HepG2 (cell line): ENCODE data around the gene CEACAM16. TPM values are rescaled to one million over a fixed set of nuclear protein-coding genes. Genes with fewer than 3 reads are reported as not detected.

ENCODE experiments used
- ATF4 ChIP-seq, 2 experiments: fragments of 450-650 bp in 1 of 2; sonication (generic) in 1 of 2; formaldehyde crosslinking; IDR thresholded peaks; 2 replicates each; pipeline versions ENCODE4 v1.5.0 to v1.8.0; 2020 to 2022; ENCODE audit warnings: mild to moderate bottlenecking in 1 of 2, missing genetic modification reagents in 1 of 2
- KDM5B ChIP-seq: sonication (generic); formaldehyde crosslinking; IDR thresholded peaks from 2 replicates; pipeline ENCODE4 v1.4.0; 2020; ENCODE audit warnings: missing genetic modification reagents, mild to moderate bottlenecking, borderline replicate concordance
- MEIS1 ChIP-seq: sonication (generic); formaldehyde crosslinking; IDR thresholded peaks from 2 replicates; pipeline ENCODE4 v1.9.0; 2021; ENCODE audit warnings: mild to moderate bottlenecking, missing genetic modification reagents, moderate library complexity, borderline replicate concordance
- STAT5B ChIP-seq: sonication (generic); formaldehyde crosslinking; IDR thresholded peaks from 2 replicates; pipeline ENCODE4 v1.4.0; 2020; ENCODE audit warnings: missing genetic modification reagents
- ZFP41 ChIP-seq: sonication (generic); formaldehyde crosslinking; IDR thresholded peaks from 2 replicates; pipeline ENCODE4 v1.4.0; 2020; ENCODE audit warnings: mild to moderate bottlenecking, missing genetic modification reagents, borderline replicate concordance
- ZFP91 ChIP-seq: sonication (generic); formaldehyde crosslinking; IDR thresholded peaks from 2 replicates; pipeline ENCODE4 v1.9.0; 2022; ENCODE audit warnings: missing genetic modification reagents, mild to moderate bottlenecking, borderline replicate concordance
- ZNF232 ChIP-seq: sonication (generic); formaldehyde crosslinking; IDR thresholded peaks from 2 replicates; pipeline ENCODE4 v1.4.0; 2020; ENCODE audit warnings: missing genetic modification reagents, borderline replicate concordance
- ZNF607 ChIP-seq: sonication (generic); formaldehyde crosslinking; IDR thresholded peaks from 2 replicates; pipeline ENCODE4 v1.5.1; 2020; ENCODE audit warnings: missing genetic modification reagents, mild to moderate bottlenecking, borderline replicate concordance
- ZNF674 ChIP-seq: sonication (generic); formaldehyde crosslinking; IDR thresholded peaks from 2 replicates; pipeline ENCODE4 v1.5.0; 2020; ENCODE audit warnings: low read depth, mild to moderate bottlenecking, missing genetic modification reagents
- ZNF761 ChIP-seq: sonication (generic); formaldehyde crosslinking; conservative IDR thresholded peaks from 2 replicates; pipeline ENCODE4 v1.4.0; 2020; ENCODE audit warnings: mild to moderate bottlenecking, missing genetic modification reagents
- polyA plus RNA-seq, 8 experiments: library from polyadenylated mRNA; depleted of rRNA in 3 of 8; stranded (reverse) in 7 of 8; unstranded in 1 of 8; fragments of >200 nt; fragmentation: Illumina TruSeq in 4 of 8; extraction: Trizol in 4 of 8; gene quantifications; 2 replicates each; pipeline versions ENCODE4 v1.2.1 to v1.2.3, GENCODE V29; 2011 to 2016; ENCODE audit warnings: low read depth in 4 of 8, missing spikeins in 1 of 8, mixed read lengths in 1 of 8; ENCODE audit not compliant: insufficient read depth in 1 of 8
- total RNA-seq, 5 experiments: library from RNA; depleted of rRNA; stranded (reverse); fragments of >200 nt; fragmentation: Illumina TruSeq; extraction: Trizol; gene quantifications; 2 replicates each; pipeline ENCODE4 v1.2.3, GENCODE V29; 2016; ENCODE audit warnings: low read depth in 1 of 5
- TF ChIP-seq, protein P1 (sequence below): sonication (generic); formaldehyde crosslinking; IDR thresholded peaks from 2 replicates; pipeline ENCODE4 v1.8.0; 2022; ENCODE audit warnings: missing genetic modification reagents, mild to moderate bottlenecking, borderline replicate concordance
- TF ChIP-seq, protein P2 (sequence below): sonication (generic); formaldehyde crosslinking; IDR thresholded peaks from 2 replicates; pipeline ENCODE4 v1.8.0; 2022; ENCODE audit warnings: missing genetic modification reagents, mild to moderate bottlenecking, moderate library complexity, borderline replicate concordance

CEACAM16 gene
- total and polyA plus RNA-seq, 2 of the 13 experiments (the other 11 are each of a cell fraction or from before 2014, with no cell fraction given), result not detected

DNA sequence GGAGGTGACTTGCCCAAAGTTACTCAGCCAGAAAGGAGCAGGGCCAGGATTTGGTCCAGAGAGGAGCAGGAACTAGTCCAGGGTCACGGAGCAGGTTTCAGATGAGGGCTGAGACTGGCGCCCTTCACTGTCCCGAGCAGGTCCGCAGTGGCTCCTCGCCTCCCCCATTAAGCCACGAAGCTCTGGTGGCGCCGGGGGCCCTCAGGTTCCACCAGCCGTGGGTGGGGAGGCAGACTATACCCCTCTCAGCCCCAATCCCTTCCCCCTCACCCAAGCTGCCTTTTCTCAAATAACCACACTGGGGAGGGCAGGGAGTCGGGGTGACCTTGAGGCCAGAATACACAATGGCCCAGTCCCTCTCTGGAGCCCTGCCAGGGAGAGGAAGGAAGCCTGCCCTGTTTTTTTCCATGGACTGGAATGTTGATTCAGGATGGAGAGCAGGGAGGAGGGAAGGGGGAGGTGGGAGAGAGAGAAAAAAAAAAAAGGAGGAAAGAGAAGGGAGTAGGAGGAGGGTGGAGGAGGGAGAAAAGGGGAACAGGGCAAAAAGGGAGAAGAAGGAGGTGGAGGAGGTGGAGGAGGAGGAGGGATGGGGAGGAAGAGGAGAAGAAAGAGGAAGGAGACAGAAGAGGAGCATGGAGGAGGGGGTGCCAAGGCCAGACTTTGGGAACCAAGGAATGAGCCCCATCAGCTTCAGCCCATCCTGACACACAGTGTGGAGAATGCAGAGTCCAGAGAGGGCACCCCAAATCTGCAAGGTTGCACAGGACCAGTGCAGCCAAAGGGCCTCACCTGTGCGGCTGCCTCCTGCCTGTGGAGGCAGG lies 19.7 kb downstream of the CEACAM16 start (continued):
- TF ChIP-seq ZNF232 (peak; percentile 40; the same call in 1 of the 2 replicates), KDM5B (CRISPR knock-in tag) (peak; percentile 48; the same call in 1 of the 2 replicates), STAT5B (CRISPR knock-in tag) (no peak), ZNF761 (CRISPR knock-in tag) (peak; percentile 73; the same call in 1 of the 2 replicates), ZNF607 (peak; percentile 75; the same call in 1 of the 2 replicates), ZFP91 (peak; percentile 75; the same call in 1 of the 2 replicates), ATF4 (CRISPR knock-in tag; IDR thresholded peaks at IDR 0.05) (peak in 1 of 2 experiments; percentile 26; a peak in 1 of 4 replicates), ZFP41 (CRISPR knock-in tag) (no peak), MEIS1 (CRISPR knock-in tag) (peak; percentile 83; the same call in 1 of the 2 replicates), ZNF674 (CRISPR knock-in tag) (no peak)
- TF ChIP-seq, protein P1, sequence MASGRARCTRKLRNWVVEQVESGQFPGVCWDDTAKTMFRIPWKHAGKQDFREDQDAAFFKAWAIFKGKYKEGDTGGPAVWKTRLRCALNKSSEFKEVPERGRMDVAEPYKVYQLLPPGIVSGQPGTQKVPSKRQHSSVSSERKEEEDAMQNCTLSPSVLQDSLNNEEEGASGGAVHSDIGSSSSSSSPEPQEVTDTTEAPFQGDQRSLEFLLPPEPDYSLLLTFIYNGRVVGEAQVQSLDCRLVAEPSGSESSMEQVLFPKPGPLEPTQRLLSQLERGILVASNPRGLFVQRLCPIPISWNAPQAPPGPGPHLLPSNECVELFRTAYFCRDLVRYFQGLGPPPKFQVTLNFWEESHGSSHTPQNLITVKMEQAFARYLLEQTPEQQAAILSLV (CRISPR knock-in tag), result 0 out of 2 replicates have a peak, but pooled peaks have one; percentile 56
- TF ChIP-seq, protein P2, sequence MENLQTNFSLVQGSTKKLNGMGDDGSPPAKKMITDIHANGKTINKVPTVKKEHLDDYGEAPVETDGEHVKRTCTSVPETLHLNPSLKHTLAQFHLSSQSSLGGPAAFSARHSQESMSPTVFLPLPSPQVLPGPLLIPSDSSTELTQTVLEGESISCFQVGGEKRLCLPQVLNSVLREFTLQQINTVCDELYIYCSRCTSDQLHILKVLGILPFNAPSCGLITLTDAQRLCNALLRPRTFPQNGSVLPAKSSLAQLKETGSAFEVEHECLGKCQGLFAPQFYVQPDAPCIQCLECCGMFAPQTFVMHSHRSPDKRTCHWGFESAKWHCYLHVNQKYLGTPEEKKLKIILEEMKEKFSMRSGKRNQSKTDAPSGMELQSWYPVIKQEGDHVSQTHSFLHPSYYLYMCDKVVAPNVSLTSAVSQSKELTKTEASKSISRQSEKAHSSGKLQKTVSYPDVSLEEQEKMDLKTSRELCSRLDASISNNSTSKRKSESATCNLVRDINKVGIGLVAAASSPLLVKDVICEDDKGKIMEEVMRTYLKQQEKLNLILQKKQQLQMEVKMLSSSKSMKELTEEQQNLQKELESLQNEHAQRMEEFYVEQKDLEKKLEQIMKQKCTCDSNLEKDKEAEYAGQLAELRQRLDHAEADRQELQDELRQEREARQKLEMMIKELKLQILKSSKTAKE (CRISPR knock-in tag), result peak; percentile 85
